Measurements from ENCODE around the gene TRIM77. TPM values are rescaled to one million over a fixed set of nuclear protein-coding genes. Genes with fewer than 3 reads are reported as not detected.
A peak's percentile ranks its signal among the peaks of the same experiment; 100 is the strongest.
"Not testable (repeated sequence)": the region's sequence is repeated elsewhere in the genome, so short reads cannot be mapped to it uniquely, and the experiment has no call there.

Gene TRIM77
- total RNA-seq, 6 donors from 2014 or later, result not detected

GRCh38 chr11:89730215-89730614 lies 20.1 kb downstream of the TRIM77 start:
- DNase-seq (peak in 1 of 2 donors; percentile 64), ATAC-seq (ENCODE audit: low FRiP score in 2 of 2) (peak; percentile 26 to 59)
- not testable (repeated sequence) for H3K4me1 ChIP-seq, H3K27me3 ChIP-seq, H3K36me3 ChIP-seq, H3K27ac ChIP-seq, H3K9me3 ChIP-seq, H3K4me3 ChIP-seq
- 89 to 90% methylated on average over 21 to 22 of the region's 23 CpGs for WGBS, 2 donors

- no peak overlapping the region for H3K27ac ChIP-seq
- no peak for ATAC-seq (ENCODE audit: low FRiP score in 2 of 2)
- 19 to 25% methylated on average over 1 of the region's 1 CpG for WGBS, 2 donors
- H3K4me1 ChIP-seq, result no peaks in the 10 kb centered on the region
- H3K27me3 ChIP-seq, result no peaks in the 10 kb centered on the region
- H3K9me3 ChIP-seq, result no peaks in the 10 kb centered on the region
- H3K4me3 ChIP-seq, result no peak overlapping the region
- DNase-seq, result no peak
- H3K36me3 ChIP-seq, result no peaks in the 10 kb centered on the region
- TF ChIP-seq POLR2AphosphoS5 (IDR thresholded peaks at IDR 0.05) (no peak), EP300 (IDR thresholded peaks at IDR 0.05) (no peak), POLR2A (IDR thresholded peaks at IDR 0.05) (no peak), CTCF (IDR thresholded peaks at IDR 0.05) (no peak)
Measured at GRCh38 chr11:89736566-89736965, 26.5 kb downstream of the TRIM77 start.

GRCh38 chr11:89737116-89737515 lies 27.0 kb downstream of the TRIM77 start:
- no peaks in the 10 kb centered on the region for H3K9me3 ChIP-seq
- no peaks in the 10 kb centered on the region for H3K36me3 ChIP-seq
- no peaks in the 10 kb centered on the region for H3K4me1 ChIP-seq
- ATAC-seq (ENCODE audit: low FRiP score in 2 of 2), result no peak
- no peak for DNase-seq
- H3K27me3 ChIP-seq, result no peaks in the 10 kb centered on the region
- WGBS, 2 donors, result 56 to 91% methylated on average over 3 of the region's 3 CpGs
- H3K4me3 ChIP-seq, result no peak overlapping the region
- H3K27ac ChIP-seq, result no peak overlapping the region
- no peak for TF ChIP-seq POLR2A (IDR thresholded peaks at IDR 0.05)
- no peak for TF ChIP-seq CTCF (IDR thresholded peaks at IDR 0.05)
- TF ChIP-seq EP300 (IDR thresholded peaks at IDR 0.05), result no peak
- TF ChIP-seq POLR2AphosphoS5 (IDR thresholded peaks at IDR 0.05), result no peak

- ATAC-seq (ENCODE audit: low FRiP score in 2 of 2); H3K4me3 ChIP-seq; H3K27me3 ChIP-seq; H3K4me1 ChIP-seq; H3K36me3 ChIP-seq; H3K9me3 ChIP-seq; DNase-seq; H3K27ac ChIP-seq: not testable (repeated sequence)
- 88 to 95% methylated on average over 7 of the region's 7 CpGs for WGBS, 2 donors
Measured at GRCh38 chr11:89741406-89741805, 31.3 kb downstream of the TRIM77 start.

GRCh38 chr11:89744158-89744557 lies 34.1 kb downstream of the TRIM77 start:
- H3K27me3 ChIP-seq; H3K27ac ChIP-seq; ATAC-seq (ENCODE audit: low FRiP score in 2 of 2); H3K4me1 ChIP-seq; H3K36me3 ChIP-seq; H3K9me3 ChIP-seq; H3K4me3 ChIP-seq: not testable (repeated sequence)
- peak in 1 of 2 donors; percentile 36 for DNase-seq
- 95 to 96% methylated on average over 25 to 28 of the region's 28 CpGs for WGBS, 2 donors

GRCh38 chr11:89750822-89751221 lies 40.7 kb downstream of the TRIM77 start:
- H3K9me3 ChIP-seq; ATAC-seq (ENCODE audit: low FRiP score in 2 of 2); DNase-seq; H3K27me3 ChIP-seq; H3K4me3 ChIP-seq; H3K4me1 ChIP-seq; H3K36me3 ChIP-seq; H3K27ac ChIP-seq: not testable (repeated sequence)

Small RNA genes lying within 50 kb of the gene (small RNA-seq; reads per million reads assigned to genes)
- gene AP003122.3, result 0 reads per million in 4 donors

Other genes starting within 250 kb of the TRIM77 start
- 1 to 10 TPM; 2.0 to 6.4 (median 3.7) TPM for gene NOX4, start 218.9 kb upstream of the TRIM77 start, total RNA-seq
- gene TRIM49, start 98.3 kb downstream of the TRIM77 start, total RNA-seq, result not detected
- gene TRIM64B, start 168.2 kb downstream of the TRIM77 start, total RNA-seq, result not detected
- not detected for gene TRIM49D1, start 211.9 kb downstream of the TRIM77 start, total RNA-seq
- gene TRIM49D2, start 213.8 kb downstream of the TRIM77 start, total RNA-seq, result not detected

Measured in upper lobe of left lung (tissue), 6 donors.